Thymus (tissue), 11 donors: Measurements from ENCODE around the gene OXCT1. TPM values are rescaled to one million over a fixed set of nuclear protein-coding genes. Genes with fewer than 3 reads are reported as not detected.

Source experiments
- DNase-seq, 9 donors: peaks; one replicate each; pipeline ENCODE4 v3.0.0-alpha.2; 2013; ENCODE audit warnings: low spot score in 9 of 9, low read depth in 6 of 9, missing footprints in 1 of 9
- H3K27ac ChIP-seq, 2 donors: one replicate each; pipeline ENCODE4 v1.5.1; 2013; ENCODE audit warnings: control low read depth in 1 of 2, low read depth in 1 of 2, low read length in 1 of 2, mild to moderate bottlenecking in 1 of 2, moderate library complexity in 1 of 2
- H3K27me3 ChIP-seq, 2 donors: one replicate each; pipeline ENCODE4 v1.5.1; 2013; ENCODE audit warnings: low read length in 1 of 2; ENCODE audit not compliant: control insufficient read depth in 2 of 2, insufficient read depth in 1 of 2
- H3K36me3 ChIP-seq, 2 donors: one replicate each; pipeline ENCODE4 v1.5.1; 2013; ENCODE audit warnings: low read length in 1 of 2, mild to moderate bottlenecking in 1 of 2, moderate library complexity in 1 of 2; ENCODE audit not compliant: control insufficient read depth in 2 of 2, insufficient read depth in 2 of 2
- H3K4me1 ChIP-seq, 2 donors: one replicate each; pipeline ENCODE4 v1.5.1; 2013; ENCODE audit warnings: low read length in 2 of 2; ENCODE audit not compliant: control insufficient read depth in 2 of 2, insufficient read depth in 2 of 2
- H3K4me3 ChIP-seq, 2 donors: one replicate each; pipeline ENCODE4 v1.5.1; 2013; ENCODE audit warnings: low read length in 2 of 2, control low read depth in 1 of 2, mild to moderate bottlenecking in 1 of 2
- H3K9me3 ChIP-seq, 2 donors: one replicate each; pipeline ENCODE4 v1.5.1; 2013; ENCODE audit warnings: low read length in 1 of 2, mild to moderate bottlenecking in 1 of 2; ENCODE audit not compliant: control insufficient read depth in 2 of 2, insufficient read depth in 1 of 2
- WGBS: extraction: QIAGEN DNeasy Blood & Tissue Kit; methylation state at CpG from one replicate; pipeline ENCODE4 v1.1.7; 2013; 5-methylcytosine and 5-hydroxymethylcytosine counted together
- polyA plus RNA-seq: library from polyadenylated mRNA; stranded (reverse); fragments of 200-250 nt; gene quantifications from one replicate; pipeline ENCODE4 v1.2.3, GENCODE V29; 2013
- total RNA-seq: library from RNA; stranded (reverse); fragments of 120-200 nt; gene quantifications from one replicate; pipeline ENCODE4 v1.2.4, GENCODE V29; 2013
- donor health status: healthy.

OXCT1 gene
- total and polyA plus RNA-seq, 2 donors, result 44.1 to 56.0 TPM

GRCh38 chr5:41877408-41877807, 7.2 kb upstream of the OXCT1 start:
- Histone ChIP-seq H3K9me3 (no peaks in the 10 kb centered on the region), H3K27ac (no peak overlapping the region), H3K27me3 (no peaks in the 10 kb centered on the region), H3K4me1 (no peaks in the 10 kb centered on the region), H3K4me3 (no peak overlapping the region), H3K36me3 (no peaks in the 10 kb centered on the region)
- WGBS, result 94% methylated on average over 1 of the region's 1 CpG
- DNase-seq, result no peak

- no peak overlapping the region for H3K4me3 ChIP-seq
- no peak overlapping the region for H3K27ac ChIP-seq
- H3K9me3 ChIP-seq, result no peaks in the 10 kb centered on the region
- 89% methylated on average over 2 of the region's 2 CpGs for WGBS
- DNase-seq, result no peak
- no peaks in the 10 kb centered on the region for H3K4me1 ChIP-seq
- no peaks in the 10 kb centered on the region for H3K36me3 ChIP-seq
- H3K27me3 ChIP-seq, result no peaks in the 10 kb centered on the region
Measured at GRCh38 chr5:41876678-41877077, 6.5 kb upstream of the OXCT1 start.

DNA sequence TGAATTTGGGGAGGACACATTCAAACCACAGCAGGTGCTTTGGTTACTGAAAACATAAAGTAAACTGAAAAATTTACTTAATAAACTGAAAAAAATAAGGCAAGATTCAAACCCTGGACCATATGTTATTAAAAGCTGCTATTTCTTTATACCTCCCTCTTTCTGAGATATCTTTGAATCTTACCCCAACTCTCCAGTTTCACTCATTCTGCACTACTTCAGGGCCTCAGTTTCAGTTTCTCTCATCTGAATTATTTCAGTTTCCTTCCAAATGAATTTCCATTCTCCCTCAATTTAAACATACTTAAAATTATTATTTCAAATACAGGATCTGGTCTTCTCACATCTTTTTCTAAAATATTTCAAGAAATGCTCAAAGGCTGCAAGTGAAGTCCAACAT, 4.9 kb upstream of the OXCT1 start:
- no peak for DNase-seq
- Histone ChIP-seq H3K36me3 (no peaks in the 10 kb centered on the region), H3K4me3 (no peak overlapping the region), H3K4me1 (peaks cover 6 to 9% of the 10 kb centered on the region in 2 donors), H3K9me3 (no peaks in the 10 kb centered on the region), H3K27me3 (no peaks in the 10 kb centered on the region), H3K27ac (no peak overlapping the region)

DNA sequence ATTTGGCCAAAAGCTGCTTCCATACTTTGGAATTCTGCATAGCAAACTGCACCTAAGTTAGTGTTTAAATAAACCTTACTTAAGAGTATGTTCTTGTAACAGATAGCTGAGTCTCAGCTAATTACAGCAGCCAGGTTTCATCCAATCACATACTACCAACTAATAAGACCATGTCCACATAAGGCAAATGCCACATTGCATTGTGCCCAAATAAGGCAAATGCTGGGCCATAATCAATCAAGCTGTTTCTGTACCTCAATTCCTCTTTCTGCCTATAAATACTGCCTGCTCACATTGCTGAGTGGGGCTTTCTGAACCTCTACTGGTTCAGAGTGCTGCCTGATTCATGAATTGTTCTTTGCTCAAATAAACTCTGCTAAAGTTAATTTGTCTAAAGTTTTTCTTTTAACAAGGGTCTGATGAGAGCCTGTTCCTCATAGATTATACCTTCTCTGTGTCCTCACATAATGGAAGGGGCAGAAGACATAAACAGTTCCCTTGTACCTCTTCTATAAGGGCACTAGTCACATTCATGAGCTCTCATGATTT, 4.4 kb upstream of the OXCT1 start:
- no peak overlapping the region for H3K27ac ChIP-seq
- no peak for DNase-seq
- peaks cover 6 to 11% of the 10 kb centered on the region in 2 donors for H3K4me1 ChIP-seq
- no peak overlapping the region for H3K4me3 ChIP-seq
- no peaks in the 10 kb centered on the region for H3K36me3 ChIP-seq
- no peaks in the 10 kb centered on the region for H3K9me3 ChIP-seq
- H3K27me3 ChIP-seq, result no peaks in the 10 kb centered on the region

DNA sequence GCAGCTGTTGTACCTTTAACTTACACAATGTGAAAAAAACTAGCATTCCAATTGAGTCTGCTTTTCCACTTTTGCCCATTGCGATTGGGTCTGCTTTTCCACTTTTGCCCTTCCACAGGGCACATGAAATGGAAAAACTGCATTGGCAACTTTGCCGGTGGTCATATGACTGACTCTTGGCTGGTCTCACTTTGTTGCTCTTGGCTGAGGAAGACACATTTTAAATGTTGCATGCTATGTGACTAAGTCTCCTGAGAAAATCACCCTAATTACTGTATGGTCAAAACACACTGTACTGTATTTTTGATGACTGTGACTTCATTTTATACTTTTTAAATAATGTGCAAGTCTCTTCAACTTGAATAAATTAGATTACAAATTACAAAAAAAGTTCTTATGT, 1.6 kb upstream of the OXCT1 start:
- Histone ChIP-seq H3K27ac (no peak overlapping the region), H3K4me3 (no peak overlapping the region), H3K4me1 (peaks cover 14 to 23% of the 10 kb centered on the region in 2 donors), H3K9me3 (no peaks in the 10 kb centered on the region), H3K36me3 (no peaks in the 10 kb centered on the region), H3K27me3 (no peaks in the 10 kb centered on the region)
- WGBS, result 90% methylated on average over 2 of the region's 2 CpGs
- DNase-seq, result peak in 1 of 9 donors; percentile 17

DNA sequence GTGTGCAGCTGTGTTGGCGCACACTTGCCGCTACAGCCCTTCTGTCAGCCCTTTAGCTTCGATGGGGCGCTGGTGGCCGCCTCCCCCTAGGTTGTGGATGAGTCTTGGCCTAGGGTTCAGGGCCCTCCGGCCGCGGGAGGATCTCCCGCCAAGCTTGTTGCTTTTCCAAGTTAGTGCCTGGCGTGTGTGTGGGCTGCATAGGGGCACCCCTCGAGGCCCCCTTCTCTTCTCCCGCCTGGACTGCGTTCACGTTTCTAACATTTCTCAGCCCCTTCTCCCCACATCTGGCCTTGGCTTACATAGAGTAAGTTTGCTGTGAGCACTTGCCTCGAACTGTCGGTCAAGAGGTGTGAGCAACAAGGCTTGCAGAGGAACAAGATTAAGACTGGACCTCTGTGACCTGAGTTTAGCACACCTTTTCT, 413 bp upstream of the OXCT1 start:
- Histone ChIP-seq H3K9me3 (no peaks in the 10 kb centered on the region), H3K4me3 (peak overlapping the region; percentile 84 to 99), H3K27me3 (no peaks in the 10 kb centered on the region), H3K4me1 (peaks cover 14 to 23% of the 10 kb centered on the region in 2 donors), H3K27ac (peak overlapping the region; percentile 82 to 88), H3K36me3 (peaks cover 0 to 3% of the 10 kb centered on the region in 2 donors)
- WGBS, result 12% methylated on average over 16 of the region's 16 CpGs
- DNase-seq, result no peak

DNA sequence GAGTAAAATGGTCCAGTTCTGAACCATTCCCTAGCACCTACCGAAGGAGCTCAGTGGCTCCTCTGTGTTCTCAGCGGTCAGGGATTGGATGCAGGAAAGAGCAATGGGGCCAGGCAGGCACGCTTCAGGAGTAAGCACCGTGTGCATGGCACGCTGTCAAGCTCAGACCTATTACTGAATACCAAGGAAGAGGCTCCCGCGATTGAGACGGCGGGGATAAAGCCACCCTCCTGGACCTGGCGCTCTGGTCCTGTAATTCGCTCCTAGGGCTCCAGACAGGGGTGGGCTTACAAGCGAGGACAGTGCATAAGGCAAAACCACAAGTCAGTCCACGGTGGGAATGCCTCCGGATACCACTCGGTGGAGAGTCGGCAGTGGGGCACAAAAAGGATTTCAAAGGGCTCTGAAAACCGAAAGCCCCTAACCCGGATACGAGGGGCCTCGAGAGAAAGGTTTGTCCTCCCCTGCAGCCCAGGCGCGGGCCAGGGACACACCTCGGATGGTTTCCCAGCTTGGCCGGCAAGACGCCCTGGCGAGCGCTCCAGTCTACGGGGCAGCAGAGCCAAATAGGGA, 988 bp downstream of the OXCT1 start:
- Histone ChIP-seq H3K27ac (peak overlapping the region; percentile 82 to 88), H3K36me3 (peaks cover 0 to 3% of the 10 kb centered on the region in 2 donors), H3K9me3 (no peaks in the 10 kb centered on the region), H3K27me3 (no peaks in the 10 kb centered on the region), H3K4me3 (peak overlapping the region; percentile 84 to 99), H3K4me1 (peaks cover 14 to 23% of the 10 kb centered on the region in 2 donors)
- peak in 5 of 9 donors; percentile 9 to 18 (median 10) for DNase-seq
- 26% methylated on average over 28 of the region's 28 CpGs for WGBS

DNA sequence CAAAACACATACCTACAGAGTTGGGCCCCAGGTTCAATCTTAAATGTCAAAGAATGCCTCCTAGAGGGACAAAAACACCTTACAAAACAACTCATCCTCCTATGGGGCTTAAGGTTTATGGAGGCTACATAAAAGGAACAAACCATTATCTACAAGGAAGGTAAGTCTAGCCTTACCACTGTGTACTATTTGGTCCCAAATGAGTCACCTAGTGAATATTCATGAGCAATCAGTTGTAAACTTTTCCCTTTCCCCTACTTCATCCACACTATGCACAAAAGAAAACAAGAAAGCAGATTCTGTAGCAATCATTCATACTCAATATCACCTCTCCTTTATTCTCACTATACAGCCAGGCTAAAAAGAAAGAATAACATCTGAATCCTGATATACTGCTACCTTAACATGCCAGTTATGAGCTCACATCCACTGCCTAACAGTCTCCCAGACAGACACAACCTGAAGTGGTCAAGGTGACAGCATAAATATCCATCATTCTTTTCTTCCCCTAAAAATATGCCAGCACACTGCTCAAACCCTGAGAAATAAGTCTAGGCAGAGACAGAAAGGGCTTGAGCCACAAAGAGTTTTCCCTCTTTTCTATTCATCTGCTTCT, 6.2 kb downstream of the OXCT1 start:
- Histone ChIP-seq H3K4me3 (no peak overlapping the region), H3K36me3 (peaks cover 0 to 23% of the 10 kb centered on the region in 2 donors), H3K4me1 (peaks cover 3 to 6% of the 10 kb centered on the region in 2 donors), H3K9me3 (no peaks in the 10 kb centered on the region), H3K27ac (no peak overlapping the region), H3K27me3 (no peaks in the 10 kb centered on the region)
- no peak for DNase-seq

- Histone ChIP-seq H3K9me3 (no peaks in the 10 kb centered on the region), H3K36me3 (peaks cover 0 to 46% of the 10 kb centered on the region in 2 donors), H3K27ac (no peak overlapping the region), H3K4me3 (no peak overlapping the region), H3K27me3 (no peaks in the 10 kb centered on the region), H3K4me1 (no peaks in the 10 kb centered on the region)
- no peak for DNase-seq
- WGBS, result 98% methylated on average over 2 of the region's 2 CpGs
Measured at GRCh38 chr5:41858890-41859289, 11.3 kb downstream of the OXCT1 start.
